Endothelial cell (in vitro differentiated cells): ENCODE measurements around the gene CYP4V2. TPM values are rescaled to one million over a fixed set of nuclear protein-coding genes. Genes with fewer than 3 reads are reported as not detected.

Source experiments
- DNase-seq: peaks from one replicate; pipeline ENCODE4 v3.0.0; 2021; ENCODE audit warnings: low spot score
- H3K27ac Mint-ChIP-seq: one replicate; pipeline ENCODE4 v1.8.0; 2021; ENCODE audit warnings: mixed read lengths, inconsistent platforms; ENCODE audit not compliant: unreplicated experiment
- H3K27me3 Mint-ChIP-seq: one replicate; pipeline ENCODE4 v1.8.0; 2021; ENCODE audit warnings: mild to moderate bottlenecking, moderate library complexity, mixed read lengths, inconsistent platforms; ENCODE audit not compliant: unreplicated experiment
- H3K36me3 Mint-ChIP-seq: one replicate; pipeline ENCODE4 v1.8.0; 2021; ENCODE audit warnings: mild to moderate bottlenecking, low read depth, mixed read lengths, inconsistent platforms; ENCODE audit not compliant: unreplicated experiment
- H3K4me1 Mint-ChIP-seq: one replicate; pipeline ENCODE4 v1.8.0; 2021; ENCODE audit warnings: mild to moderate bottlenecking, mixed read lengths, inconsistent platforms; ENCODE audit not compliant: unreplicated experiment
- H3K4me3 Mint-ChIP-seq: one replicate; pipeline ENCODE4 v1.8.0; 2021; ENCODE audit warnings: mild to moderate bottlenecking, mixed read lengths, inconsistent platforms; ENCODE audit not compliant: unreplicated experiment
- H3K9me3 Mint-ChIP-seq: one replicate; pipeline ENCODE4 v1.8.0; 2021; ENCODE audit warnings: mixed read lengths, inconsistent platforms; ENCODE audit not compliant: unreplicated experiment
- CTCF ChIP-seq: fragments of 200-600 bp; sonication (generic); IDR thresholded peaks from one replicate; pipeline ENCODE4 v1.5.0; 2021; ENCODE audit warnings: antibody characterized with exemption; ENCODE audit not compliant: unreplicated experiment
- total RNA-seq: library from RNA; stranded (reverse); fragmentation: NEBNext Ultra II Directional; extraction: Animal tissue kit (Norgen Biotek cat#: 25700); gene quantifications from one replicate; pipeline ENCODE4 v1.2.1, GENCODE V29; 2021; ENCODE audit not compliant: unreplicated experiment

CYP4V2 gene
- total RNA-seq, 1 donor from 2014 or later = 4.5 TPM

DNA sequence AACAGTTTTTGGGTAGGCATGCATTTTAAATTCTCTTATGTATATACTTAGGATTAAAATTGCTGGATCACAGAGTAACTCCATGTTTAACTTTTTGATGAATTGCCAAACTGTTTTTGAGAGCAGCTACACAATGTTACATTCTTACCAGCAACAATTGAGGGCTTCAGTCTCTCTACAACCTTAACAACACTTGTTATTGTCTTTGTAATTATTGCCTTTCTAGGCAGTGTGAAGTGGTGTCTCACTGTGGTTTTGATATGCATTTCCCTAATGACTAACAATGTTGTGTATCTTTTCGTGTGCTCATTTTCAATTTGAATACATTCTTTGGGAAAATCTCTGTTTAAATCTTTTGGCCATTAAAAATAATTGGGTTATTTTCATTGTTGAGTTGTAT, 57.3 kb downstream of the CYP4V2 start:
- H3K4me3 Mint-ChIP-seq = no peak overlapping the region
- no peaks in the 10 kb centered on the region for H3K9me3 Mint-ChIP-seq
- H3K27me3 Mint-ChIP-seq = peaks cover 6% of the 10 kb centered on the region
- no peak for TF ChIP-seq CTCF
- no peak for DNase-seq
- no peak overlapping the region for H3K27ac Mint-ChIP-seq
- H3K36me3 Mint-ChIP-seq = peaks cover 10% of the 10 kb centered on the region
- no peaks in the 10 kb centered on the region for H3K4me1 Mint-ChIP-seq

GRCh38 chr4:186249785-186250754, 58.7 kb downstream of the CYP4V2 start:
- no peak overlapping the region for H3K27ac Mint-ChIP-seq
- peaks cover 8% of the 10 kb centered on the region for H3K27me3 Mint-ChIP-seq
- no peak overlapping the region for H3K4me3 Mint-ChIP-seq
- peaks cover 10% of the 10 kb centered on the region for H3K36me3 Mint-ChIP-seq
- H3K4me1 Mint-ChIP-seq = peaks cover 8% of the 10 kb centered on the region
- no peak for DNase-seq
- TF ChIP-seq CTCF = no peak
- no peaks in the 10 kb centered on the region for H3K9me3 Mint-ChIP-seq

DNA sequence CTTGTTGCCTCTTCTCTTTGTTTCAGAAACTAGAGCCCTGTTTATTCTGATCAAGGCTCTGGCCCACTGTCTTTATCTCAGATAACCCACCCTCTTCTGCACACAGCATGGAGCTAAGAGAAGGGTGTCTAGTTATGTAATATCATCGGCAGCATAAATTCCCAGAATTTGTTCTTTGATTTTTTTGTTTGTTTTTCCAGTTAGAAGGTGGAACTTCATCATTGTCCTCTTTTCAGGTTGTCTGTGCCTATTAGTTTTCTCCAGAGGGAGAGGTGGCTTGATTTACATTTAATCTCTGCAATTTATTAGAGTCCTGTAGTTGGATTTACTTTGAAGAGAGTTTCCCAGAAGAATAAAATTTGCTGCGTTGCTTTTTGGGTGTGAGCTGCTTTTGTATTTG, 59.4 kb downstream of the CYP4V2 start:
- TF ChIP-seq CTCF = no peak
- H3K9me3 Mint-ChIP-seq = no peaks in the 10 kb centered on the region
- H3K27ac Mint-ChIP-seq = no peak overlapping the region
- H3K36me3 Mint-ChIP-seq = peaks cover 8% of the 10 kb centered on the region
- H3K27me3 Mint-ChIP-seq = peaks cover 8% of the 10 kb centered on the region
- no peak for DNase-seq
- peaks cover 8% of the 10 kb centered on the region for H3K4me1 Mint-ChIP-seq
- H3K4me3 Mint-ChIP-seq = no peak overlapping the region

DNA sequence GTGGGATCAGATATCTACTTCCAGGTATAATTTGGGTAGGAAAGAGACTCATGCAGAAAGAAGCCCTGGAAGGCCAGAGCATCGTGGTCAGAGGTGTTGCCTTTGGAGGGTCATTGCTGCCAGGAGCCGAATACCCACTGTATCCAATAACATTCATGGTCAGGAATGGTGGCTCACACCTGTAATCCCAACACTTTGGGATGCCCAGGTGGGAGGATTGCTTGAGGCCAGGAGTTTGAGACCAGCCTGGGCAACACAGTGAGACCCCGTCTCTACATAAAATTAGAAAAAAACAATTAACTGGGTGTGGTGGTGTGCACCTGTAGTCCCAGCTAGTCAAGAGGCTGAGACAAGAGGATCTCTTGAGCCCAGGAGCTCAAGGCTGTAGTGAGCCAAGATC, 63.8 kb downstream of the CYP4V2 start:
- no peak overlapping the region for H3K27ac Mint-ChIP-seq
- H3K36me3 Mint-ChIP-seq = no peaks in the 10 kb centered on the region
- DNase-seq = no peak
- peaks cover 3% of the 10 kb centered on the region for H3K27me3 Mint-ChIP-seq
- no peak overlapping the region for H3K4me3 Mint-ChIP-seq
- no peaks in the 10 kb centered on the region for H3K9me3 Mint-ChIP-seq
- peaks cover 8% of the 10 kb centered on the region for H3K4me1 Mint-ChIP-seq
- no peak for TF ChIP-seq CTCF

DNA sequence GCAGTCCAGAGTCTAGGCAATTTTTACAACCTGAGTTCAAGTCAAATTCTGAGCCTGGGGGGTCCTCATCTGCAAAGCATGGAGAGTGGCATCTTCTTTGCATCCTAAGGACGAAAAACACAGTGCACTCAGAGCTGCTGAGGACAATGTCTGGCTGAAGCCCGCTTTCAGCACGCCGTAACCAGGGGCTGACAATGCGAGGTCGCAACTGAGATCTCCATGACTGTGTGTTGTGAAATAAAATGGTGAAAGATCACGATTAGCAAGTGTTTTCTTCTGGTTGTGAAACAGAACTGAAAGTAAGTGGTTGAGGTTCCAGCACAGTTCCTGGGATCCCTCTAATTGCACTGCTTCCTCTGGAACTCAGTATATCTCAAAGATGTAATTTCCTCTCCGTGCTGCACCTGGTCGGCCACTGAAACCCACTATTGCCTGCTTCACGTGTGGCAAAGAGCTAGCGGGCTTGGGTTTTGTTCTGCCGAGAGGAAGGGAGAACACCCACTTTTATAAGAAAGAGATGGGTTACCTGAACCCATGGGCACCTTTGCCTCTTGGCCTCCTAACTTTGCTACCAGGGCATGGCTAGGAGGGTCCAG, 66.9 kb downstream of the CYP4V2 start:
- TF ChIP-seq CTCF = no peak
- peaks cover 3% of the 10 kb centered on the region for H3K27me3 Mint-ChIP-seq

More for the DNA sequence above, 66.9 kb downstream of the CYP4V2 start:
- H3K4me1 Mint-ChIP-seq = peaks cover 8% of the 10 kb centered on the region
- no peak overlapping the region for H3K27ac Mint-ChIP-seq
- no peak for DNase-seq
- no peaks in the 10 kb centered on the region for H3K9me3 Mint-ChIP-seq
- H3K36me3 Mint-ChIP-seq = no peaks in the 10 kb centered on the region
- H3K4me3 Mint-ChIP-seq = no peak overlapping the region
